GM12878 (cell line): ENCODE data around the gene CNDP2. TPM values are rescaled to one million over a fixed set of nuclear protein-coding genes. Genes with fewer than 3 reads are reported as not detected.

Source experiments
- ATAC-seq: fragments of 200-7000 bp; cut with Tn5 transposase; 3 replicates; pipeline ENCODE4 v1.9.1; 2020; ENCODE audit warnings: mild to moderate bottlenecking, moderate library complexity
- BruUV-seq: library from RNA; stranded (reverse); fragments of 400-500 nt; replicated peaks from 2 replicates; lab custom pipeline; 2021; lab: Mats Ljungman, UMichigan
- CTCF ChIA-PET: fragments of 300-600 bp; sonication (Branson Sonifier 250); formaldehyde crosslinking; extraction: SDS; loops from one replicate; lab custom pipeline; 2021; ENCODE audit warnings: inconsistent platforms; lab: Yijun Ruan, JAX
- POLR2A ChIA-PET: fragments of 350-600 bp; formaldehyde crosslinking; extraction: SDS; loops from one replicate; lab custom pipeline; 2021; ENCODE audit warnings: inconsistent platforms; lab: Charles Lee
- RAD21 ChIA-PET: fragments of 300-600 bp; sonication (Branson Sonifier 250); formaldehyde crosslinking; loops from one replicate; lab custom pipeline; 2023; ENCODE audit warnings: antibody characterized with exemption; ENCODE audit not compliant: unreplicated experiment; lab: Charles Lee
- SMC1A ChIA-PET: fragments of 300-600 bp; sonication (Branson Sonifier 250); formaldehyde crosslinking; loops from one replicate; lab custom pipeline; 2023; ENCODE audit not compliant: unreplicated experiment, uncharacterized antibody; lab: Charles Lee
- DNase-seq: peaks from one replicate; pipeline ENCODE4 v3.0.0-alpha.2; 2011; ENCODE audit warnings: low read depth, low spot score
- FAIRE-seq: peaks from 3 replicates; lab custom pipeline; 2011; peaks lifted over from hg19 to GRCh38; lab: Jason Lieb, UNC
- H2AFZ ChIP-seq: 2 replicates; pipeline ENCODE4 v1.6.0; 2011; ENCODE audit warnings: low read depth, low read length, control low read depth; ENCODE audit not compliant: control insufficient read depth
- H3K27ac ChIP-seq: 2 replicates; pipeline ENCODE4 v1.5.1; 2011; ENCODE audit warnings: control low read depth; ENCODE audit not compliant: control insufficient read depth, insufficient read depth
- H3K27me3 ChIP-seq, 2 experiments: replicated peaks in 1 of 2; 2 replicates each; pipeline versions ENCODE4 v1.6.0 to v1.6.1; 2011; ENCODE audit warnings: low read length in 1 of 2; ENCODE audit not compliant: control insufficient read depth in 2 of 2, insufficient read depth in 2 of 2
- H3K36me3 ChIP-seq, 2 experiments: 2 replicates each; pipeline ENCODE4 v1.5.1; 2011; ENCODE audit warnings: low read length in 1 of 2; ENCODE audit not compliant: control insufficient read depth in 2 of 2, insufficient read depth in 2 of 2
- H3K4me1 ChIP-seq: 2 replicates; pipeline ENCODE4 v1.6.1; 2011; ENCODE audit warnings: mild to moderate bottlenecking, low read length, moderate library complexity, mixed read lengths; ENCODE audit not compliant: control insufficient read depth, insufficient read depth
- H3K4me2 ChIP-seq: 2 replicates; pipeline ENCODE4 v1.6.0; 2011; ENCODE audit warnings: control low read depth; ENCODE audit not compliant: control insufficient read depth, insufficient read depth
- H3K4me3 ChIP-seq: fragments of 200-600 bp; sonication (generic); 2 replicates; pipeline ENCODE4 v1.5.1; 2016
- H3K79me2 ChIP-seq: 2 replicates; pipeline ENCODE4 v1.6.0; 2011; ENCODE audit warnings: low read length; ENCODE audit not compliant: control insufficient read depth, insufficient read depth
- H3K9ac ChIP-seq: 2 replicates; pipeline ENCODE4 v1.8.0; 2011; ENCODE audit warnings: low read length, control low read depth, mixed read lengths; ENCODE audit not compliant: control insufficient read depth, insufficient read depth
- H3K9me3 ChIP-seq: replicated peaks from 3 replicates; pipeline ENCODE4 v1.5.1; 2011; ENCODE audit warnings: mild to moderate bottlenecking, low read length; ENCODE audit not compliant: control insufficient read depth, insufficient read depth
- H4K20me1 ChIP-seq: 2 replicates; pipeline ENCODE4 v1.6.0; 2011; ENCODE audit not compliant: control insufficient read depth, insufficient read depth
- BMI1 ChIP-seq: fragments of 450-650 bp; IDR thresholded peaks from 2 replicates; pipeline ENCODE4 v1.6.1; 2016; ENCODE audit warnings: mild to moderate bottlenecking, moderate library complexity, borderline replicate concordance
- EGR1 ChIP-seq, 2 experiments: IDR thresholded peaks; 1 replicate in 1 of 2; 2 replicates in 1 of 2; pipeline ENCODE4 v1.6.1; 2011 to 2012; ENCODE audit warnings: low read depth in 2 of 2, low read length in 2 of 2, borderline replicate concordance in 1 of 2, mild to moderate bottlenecking in 1 of 2, moderate library complexity in 1 of 2
- GABPA ChIP-seq: IDR thresholded peaks from 2 replicates; pipeline ENCODE4 v1.6.1; 2014; ENCODE audit warnings: antibody characterized with exemption, low read depth, mild to moderate bottlenecking, inconsistent platforms
- JUND ChIP-seq: IDR thresholded peaks from 2 replicates; pipeline ENCODE4 v1.6.1; 2012; ENCODE audit warnings: low read depth, mild to moderate bottlenecking, low read length, improper control_type of control experiment, moderate library complexity
- MYC ChIP-seq: IDR thresholded peaks from 2 replicates; pipeline ENCODE4 v1.6.1; 2011; ENCODE audit warnings: mild to moderate bottlenecking, low read length, moderate library complexity, inconsistent platforms; ENCODE audit not compliant: insufficient read depth, insufficient replicate concordance, insufficient read length, severe bottlenecking
- NFYA ChIP-seq: IDR thresholded peaks from 2 replicates; pipeline ENCODE4 v1.6.1; 2011; ENCODE audit warnings: low read depth, mild to moderate bottlenecking, low read length, improper control_type of control experiment, borderline replicate concordance
- RAD21 ChIP-seq: IDR thresholded peaks from 2 replicates; pipeline ENCODE4 v1.6.1; 2011; ENCODE audit warnings: mild to moderate bottlenecking, low read depth, low read length, moderate library complexity; ENCODE audit not compliant: insufficient read depth
- RCOR1 ChIP-seq: conservative IDR thresholded peaks from 2 replicates; pipeline ENCODE4 v1.6.1; 2012; ENCODE audit warnings: low read depth, low read length, improper control_type of control experiment
- SREBF1 ChIP-seq: IDR thresholded peaks from 2 replicates; pipeline ENCODE4 v1.6.1; 2012; ENCODE audit warnings: mild to moderate bottlenecking, low read length
- ZBTB33 ChIP-seq: fragments of 450-650 bp; IDR thresholded peaks from 2 replicates; pipeline ENCODE4 v1.6.1; 2017; ENCODE audit warnings: mild to moderate bottlenecking
- WGBS: methylation state at CpG from one replicate; pipeline ENCODE4 v1.1.6; 2016; ENCODE audit warnings: low lambda C conversion rate; ENCODE audit not compliant: insufficient replicate concordance, insufficient coverage; ENCODE audit errors: missing lambda C conversion rate; 5-methylcytosine and 5-hydroxymethylcytosine counted together
- in situ Hi-C: fragments of 300-500 bp; cut with MboI; formaldehyde crosslinking; loops from 9 replicates; pipeline ENCODE4 v1.14.3; 2018; ENCODE audit warnings: mixed read lengths
- intact Hi-C: fragments of 100-400 bp; cut with micrococcal nuclease; formaldehyde crosslinking; loops from one replicate; pipeline ENCODE4 v1.14.2; 2022; ENCODE audit not compliant: unreplicated experiment
- polyA plus RNA-seq, 11 experiments: library from polyadenylated mRNA; depleted of rRNA in 4 of 11; unstranded in 6 of 11; stranded (reverse) in 5 of 11; fragments of >200 nt; fragmentation: Nextera tagmentation in 4 of 11; fragmentation: Illumina TruSeq in 1 of 11; extraction: Ambion mirVana in 4 of 11; extraction: Trizol in 1 of 11; gene quantifications; 1 replicate in 1 of 11; 2 replicates in 10 of 11; pipeline versions ENCODE4 v1.2.1 to v1.2.3, GENCODE V29; 2011 to 2016; ENCODE audit warnings: inconsistent platforms in 2 of 11, missing spikeins in 2 of 11, low read depth in 1 of 11
- total RNA-seq, 4 experiments: library from RNA; depleted of rRNA in 3 of 4; stranded (reverse); fragments of >200 nt in 3 of 4; fragmentation: Illumina TruSeq in 1 of 4; extraction: Trizol in 1 of 4; gene quantifications; 2 replicates each; pipeline versions ENCODE4 v1.2.1 to v1.2.3, GENCODE V29; 2013 to 2021

CNDP2 gene
- total and polyA plus RNA-seq, 10 of the 15 experiments (the other 5 are each of a cell fraction or from before 2014, with no cell fraction given) = 63.5 to 213 (median 158) TPM

- POLR2A ChIA-PET = no interaction called here
- in situ Hi-C loops = no loop called here
- Histone ChIP-seq H3K79me2 (no peaks in the 10 kb centered on the region), H3K36me3 (peaks cover 40 to 63% of the 10 kb centered on the region in 2 experiments), H3K4me1 (no peaks in the 10 kb centered on the region), H3K27ac (no peak overlapping the region), H3K27me3 (no peaks in the 10 kb centered on the region), H3K9ac (no peak overlapping the region), H3K4me3 (no peak overlapping the region), H4K20me1 (no peaks in the 10 kb centered on the region), H3K4me2 (no peak overlapping the region), H3K9me3 (no peaks in the 10 kb centered on the region), H2AFZ (no peak overlapping the region)
- FAIRE-seq (no peak), DNase-seq (no peak), ATAC-seq (no peak)
- RAD21 ChIA-PET = no interaction called here
- CTCF ChIA-PET = interaction anchor here (1.1 kb wide), 1 partner anchor 9 kb away, joined by 3 read pairs; no protein-coding TSS in a partner anchor
- 98% methylated on average over 11 of the region's 11 CpGs for WGBS
- no peak for TF ChIP-seq BMI1
- no peak for TF ChIP-seq MYC
- no peak for TF ChIP-seq RCOR1
- no peak for TF ChIP-seq ZBTB33
- TF ChIP-seq EGR1 (IDR thresholded peaks at IDR 0.05; ENCODE audit: borderline replicate concordance in 1 of 2, low read depth in 2 of 2, low read length in 2 of 2) = no peak
- no peak for TF ChIP-seq SREBF1
- no peak for TF ChIP-seq RAD21
- TF ChIP-seq NFYA = no peak
- TF ChIP-seq GABPA = no peak
- TF ChIP-seq JUND = no peak
- SMC1A ChIA-PET = interaction anchor here (0.5 kb wide), 1 partner anchor 346 kb away, joined by 3 read pairs; no protein-coding TSS in a partner anchor
- intact Hi-C loops = no loop called here
- BruUV-seq = no TSS peak
These were observed 12.7 kb downstream of the CNDP2 start for GRCh38 chr18:74508821-74509225.
